Liver (tissue), 2 donors: Measurements from ENCODE around the gene ESRRA.

ENCODE experiments used
- CTCF ChIP-seq: fragments of 150-350 bp; IDR thresholded peaks from 2 replicates; pipeline ENCODE4 v1.5.1; 2017; ENCODE audit warnings: improper control_type of control experiment, low read depth, low read length; ENCODE audit not compliant: missing input control
- TF ChIP-seq, protein P1 (sequence below): IDR thresholded peaks from 2 replicates; pipeline ENCODE4 v1.6.1; 2016; ENCODE audit warnings: antibody characterized with exemption
- donor health status: healthy.

DNA sequence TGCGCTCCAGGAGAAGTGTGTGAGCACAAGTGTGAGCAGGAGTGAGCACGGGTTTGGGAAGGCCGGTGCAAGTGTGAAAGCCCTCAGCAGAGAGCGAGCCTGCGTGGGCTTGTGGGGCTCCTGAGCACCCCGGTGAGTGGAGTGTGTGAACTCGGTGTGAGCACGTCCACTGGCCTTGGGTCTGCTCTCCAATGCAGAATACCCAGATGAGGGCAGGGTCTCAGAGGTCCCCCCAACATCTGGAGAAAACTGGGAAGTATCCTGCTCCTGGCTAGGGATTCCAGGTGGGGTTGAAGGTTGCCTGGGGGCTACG is 1.2 kb downstream of the ESRRA start:
- no peak for TF ChIP-seq CTCF
- TF ChIP-seq, protein P1, sequence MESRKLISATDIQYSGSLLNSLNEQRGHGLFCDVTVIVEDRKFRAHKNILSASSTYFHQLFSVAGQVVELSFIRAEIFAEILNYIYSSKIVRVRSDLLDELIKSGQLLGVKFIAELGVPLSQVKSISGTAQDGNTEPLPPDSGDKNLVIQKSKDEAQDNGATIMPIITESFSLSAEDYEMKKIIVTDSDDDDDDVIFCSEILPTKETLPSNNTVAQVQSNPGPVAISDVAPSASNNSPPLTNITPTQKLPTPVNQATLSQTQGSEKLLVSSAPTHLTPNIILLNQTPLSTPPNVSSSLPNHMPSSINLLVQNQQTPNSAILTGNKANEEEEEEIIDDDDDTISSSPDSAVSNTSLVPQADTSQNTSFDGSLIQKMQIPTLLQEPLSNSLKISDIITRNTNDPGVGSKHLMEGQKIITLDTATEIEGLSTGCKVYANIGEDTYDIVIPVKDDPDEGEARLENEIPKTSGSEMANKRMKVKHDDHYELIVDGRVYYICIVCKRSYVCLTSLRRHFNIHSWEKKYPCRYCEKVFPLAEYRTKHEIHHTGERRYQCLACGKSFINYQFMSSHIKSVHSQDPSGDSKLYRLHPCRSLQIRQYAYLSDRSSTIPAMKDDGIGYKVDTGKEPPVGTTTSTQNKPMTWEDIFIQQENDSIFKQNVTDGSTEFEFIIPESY = no peak
